Kidney tubule cell (primary cell): ENCODE data around the gene PIP5K1A.
A peak's percentile ranks its signal among the peaks of the same experiment; 100 is the strongest.

ENCODE experiments used
- DNase-seq: peaks from one replicate; pipeline ENCODE4 v3.0.0-alpha.2; 2018; ENCODE audit warnings: low spot score

PIP5K1A gene

DNA sequence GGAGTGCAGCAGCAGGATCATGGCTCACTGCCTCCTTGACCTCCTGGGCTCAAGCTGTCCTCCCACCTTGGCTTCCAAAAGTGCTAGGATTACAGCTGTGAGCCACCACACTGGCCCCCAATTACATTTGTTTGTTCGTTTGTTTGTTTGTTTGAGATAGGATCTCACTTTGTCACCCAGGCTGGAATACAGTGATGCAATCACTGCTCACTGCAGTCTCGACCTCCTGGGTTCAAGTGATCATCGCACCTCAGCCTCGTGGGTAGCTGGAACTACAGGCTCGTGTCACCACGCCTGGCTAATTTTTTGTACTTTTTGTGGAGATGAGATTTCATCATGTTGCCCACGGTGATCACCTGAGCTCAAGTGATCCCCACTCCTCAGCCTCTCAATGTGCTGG, 6.3 kb upstream of the PIP5K1A start:
- no peak for DNase-seq

DNA sequence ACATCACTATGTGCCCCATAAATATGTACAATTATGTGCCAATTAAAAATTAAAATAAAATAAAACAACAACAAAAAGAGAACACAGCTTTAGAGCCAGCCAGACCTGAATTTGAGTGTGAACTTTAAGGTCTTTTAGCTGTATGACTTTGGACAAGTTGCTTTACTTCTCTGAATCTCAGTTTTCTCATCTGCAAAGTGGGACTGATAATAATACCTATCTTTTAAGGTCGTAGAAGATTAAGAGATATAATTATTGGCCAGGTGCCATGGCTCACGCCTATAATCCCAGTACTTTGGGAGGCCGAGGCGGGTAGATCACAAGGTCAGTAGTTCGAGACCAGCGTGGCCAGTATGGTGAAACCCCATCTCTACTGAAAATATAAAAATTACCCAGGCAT, 5.0 kb upstream of the PIP5K1A start:
- no peak for DNase-seq

DNA sequence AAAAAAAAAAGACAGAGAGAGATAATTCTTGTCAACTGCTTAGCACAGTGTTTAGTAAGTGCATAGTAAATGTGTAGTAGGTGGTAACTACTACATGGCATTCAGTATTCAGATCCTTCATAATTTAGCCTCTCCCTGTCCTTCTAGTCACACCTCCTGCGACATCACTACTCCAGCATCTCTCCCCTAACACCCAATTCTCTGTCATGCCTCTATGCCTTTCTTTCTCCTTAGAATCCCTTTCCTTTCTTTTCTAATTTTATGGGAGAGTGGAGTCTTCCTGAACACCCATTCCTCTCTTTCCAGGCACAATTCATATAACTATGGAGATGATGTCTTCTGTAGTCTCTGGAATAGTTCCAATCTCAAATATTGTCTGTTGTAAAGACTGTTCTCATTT, 4.5 kb upstream of the PIP5K1A start:
- no peak for DNase-seq

DNA sequence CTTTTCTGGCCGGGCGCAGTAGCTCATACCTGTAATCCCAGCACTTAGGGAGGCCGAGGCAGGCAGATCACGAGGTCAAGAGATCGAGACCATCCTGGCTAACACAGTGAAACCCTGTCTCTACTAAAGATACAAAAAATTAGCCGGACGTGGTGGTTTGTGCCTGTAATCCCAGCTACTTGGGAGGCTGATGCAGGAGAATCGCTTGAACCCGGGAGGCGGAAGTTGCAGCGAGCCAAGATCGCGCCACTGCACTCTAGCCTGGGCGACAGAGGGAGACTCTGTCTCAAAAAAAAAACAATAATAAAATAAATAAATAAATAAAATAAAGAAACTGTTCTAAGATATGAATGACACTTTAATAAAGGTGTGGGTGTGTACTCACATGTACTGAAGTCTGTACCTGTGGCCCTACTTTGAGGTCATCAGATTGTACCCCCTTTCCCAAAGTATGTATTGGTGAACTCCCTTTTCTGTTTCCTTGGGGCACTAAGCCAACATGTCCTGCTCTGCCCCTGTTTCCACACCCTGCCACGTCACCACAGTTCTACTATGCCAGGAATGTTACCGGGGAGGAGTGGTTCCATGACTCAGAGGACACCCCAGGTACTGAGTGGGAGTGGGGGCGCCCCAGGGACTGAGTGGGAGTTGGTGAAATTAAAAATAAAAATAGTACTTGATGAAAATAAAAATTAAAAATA, 3.3 kb upstream of the PIP5K1A start:
- peak; percentile 95 for DNase-seq

DNA sequence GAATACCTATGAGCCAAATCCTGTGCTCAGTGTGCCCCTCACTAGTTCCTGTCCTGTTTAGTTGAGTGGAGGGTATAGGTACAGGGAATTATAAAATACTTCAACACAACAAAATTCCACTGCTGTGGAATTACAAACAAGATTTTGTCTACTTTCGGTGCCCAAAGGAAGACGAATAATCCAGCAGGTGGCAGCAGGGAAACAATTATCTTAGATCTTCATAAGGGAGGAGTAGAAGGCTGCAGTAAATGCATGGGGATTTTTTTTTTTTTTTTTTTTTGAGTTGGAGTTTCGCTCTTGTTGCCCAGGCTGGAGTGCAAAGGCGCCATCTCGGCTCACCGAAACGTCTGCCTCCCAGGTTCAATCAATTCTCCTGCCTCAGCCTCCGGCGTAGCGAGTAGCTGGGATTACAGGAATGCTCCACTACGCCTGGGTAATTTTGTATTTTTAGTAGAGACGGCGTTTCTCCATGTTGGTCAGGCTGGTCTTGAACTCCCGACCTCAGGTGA, 2.0 kb upstream of the PIP5K1A start:
- peak; percentile 91 for DNase-seq

DNA sequence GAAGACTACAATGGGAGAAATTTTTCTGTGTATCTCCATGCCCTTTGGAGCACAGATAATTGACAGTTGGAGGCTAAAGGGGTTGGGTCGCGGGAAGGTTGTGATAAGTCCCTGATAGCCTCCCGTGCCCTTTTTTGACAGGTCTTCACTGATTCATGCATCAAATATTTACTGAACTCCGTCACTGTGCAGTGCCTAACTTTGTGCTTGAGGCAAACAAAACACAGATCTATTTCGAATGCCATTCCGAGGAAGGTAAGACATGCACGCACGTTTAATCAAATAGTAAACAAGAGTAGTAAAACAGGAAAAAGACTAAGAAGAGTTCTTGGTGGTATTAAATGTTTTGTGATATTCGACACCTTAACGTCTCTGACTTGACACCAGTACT, 494 bp upstream of the PIP5K1A start:
- no peak for DNase-seq

DNA sequence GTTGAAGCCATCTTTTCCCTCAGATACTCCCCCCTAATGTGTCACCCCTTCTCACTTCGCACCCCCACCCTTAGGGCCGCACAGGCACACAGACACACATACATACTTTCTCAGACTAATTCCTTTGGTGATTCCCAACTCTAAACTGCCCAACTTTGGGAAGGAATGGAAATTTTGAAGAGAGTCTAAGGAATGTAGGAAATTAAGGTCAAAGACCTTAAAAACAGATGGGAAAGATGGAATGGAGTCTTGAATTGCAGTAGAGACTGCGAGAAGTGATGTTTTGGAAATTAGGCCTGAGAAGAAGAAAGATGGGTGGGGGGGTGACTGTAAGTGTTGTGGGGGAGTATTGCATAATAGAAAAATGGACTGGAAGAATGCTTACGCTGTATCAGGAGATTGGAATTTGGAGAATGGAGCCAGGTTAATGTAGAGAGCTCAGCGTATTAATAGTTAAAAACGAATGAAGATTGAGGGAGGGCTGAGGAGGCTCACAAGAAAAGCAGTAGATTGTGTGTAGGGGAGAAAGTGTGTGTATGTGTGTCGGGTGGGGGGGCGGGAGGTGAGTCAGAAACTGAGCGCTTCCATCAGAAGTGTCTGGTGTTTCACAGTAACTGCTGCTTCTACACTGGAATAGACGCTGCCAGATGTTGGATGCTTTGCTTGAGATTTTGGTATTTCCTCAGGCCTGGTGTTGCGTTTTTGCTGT, 1.7 kb downstream of the PIP5K1A start:
- DNase-seq = peak; percentile 94

DNA sequence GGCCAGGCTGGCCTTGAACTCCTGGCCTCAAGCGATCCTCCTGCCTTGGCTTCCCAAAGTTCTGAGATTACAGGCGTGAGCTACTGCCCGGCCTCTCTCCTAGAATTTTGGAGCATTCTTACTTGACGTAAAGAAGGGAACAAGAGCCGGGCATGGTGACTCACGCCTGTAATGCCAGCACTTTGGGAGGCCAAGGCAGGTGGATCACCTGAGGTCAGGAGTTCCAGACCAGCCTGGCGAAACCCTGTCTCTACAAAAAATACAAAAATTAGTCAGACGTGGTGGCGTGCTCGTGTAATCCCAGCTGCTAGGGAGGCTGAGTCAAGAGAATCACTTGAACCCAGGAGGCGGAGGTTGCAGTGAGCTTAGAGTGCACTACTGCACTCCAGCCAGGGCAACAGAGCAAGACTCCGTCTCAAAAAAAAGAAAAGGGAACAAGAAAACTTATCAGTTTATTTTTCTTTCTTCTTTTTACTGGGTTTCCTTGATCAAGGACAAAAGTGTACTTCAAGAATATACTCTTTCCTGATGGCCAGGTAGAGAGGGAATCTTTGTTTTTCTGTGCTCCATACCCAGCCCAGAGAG, 7.1 kb downstream of the PIP5K1A start:
- peak; percentile 15 for DNase-seq

DNA sequence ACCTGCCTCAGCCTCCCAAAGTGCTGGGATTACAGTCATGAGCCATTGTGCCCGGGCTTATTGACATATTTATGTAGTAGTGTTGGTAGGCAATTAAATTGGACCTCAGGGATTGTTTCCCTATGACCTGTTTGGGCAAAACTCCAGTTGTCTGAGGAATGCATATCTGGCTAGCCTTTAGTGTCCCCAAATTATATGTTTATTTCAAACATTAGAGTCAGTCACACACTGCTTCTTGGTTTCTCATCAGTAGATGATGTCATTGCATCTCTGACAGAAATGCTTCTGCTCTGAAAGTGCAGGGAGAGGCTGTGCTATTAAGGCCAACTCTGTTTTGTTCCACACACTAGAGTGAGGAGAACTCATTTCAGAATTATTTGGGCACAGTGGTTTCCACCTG, 12.5 kb downstream of the PIP5K1A start:
- DNase-seq = peak; percentile 71

DNA sequence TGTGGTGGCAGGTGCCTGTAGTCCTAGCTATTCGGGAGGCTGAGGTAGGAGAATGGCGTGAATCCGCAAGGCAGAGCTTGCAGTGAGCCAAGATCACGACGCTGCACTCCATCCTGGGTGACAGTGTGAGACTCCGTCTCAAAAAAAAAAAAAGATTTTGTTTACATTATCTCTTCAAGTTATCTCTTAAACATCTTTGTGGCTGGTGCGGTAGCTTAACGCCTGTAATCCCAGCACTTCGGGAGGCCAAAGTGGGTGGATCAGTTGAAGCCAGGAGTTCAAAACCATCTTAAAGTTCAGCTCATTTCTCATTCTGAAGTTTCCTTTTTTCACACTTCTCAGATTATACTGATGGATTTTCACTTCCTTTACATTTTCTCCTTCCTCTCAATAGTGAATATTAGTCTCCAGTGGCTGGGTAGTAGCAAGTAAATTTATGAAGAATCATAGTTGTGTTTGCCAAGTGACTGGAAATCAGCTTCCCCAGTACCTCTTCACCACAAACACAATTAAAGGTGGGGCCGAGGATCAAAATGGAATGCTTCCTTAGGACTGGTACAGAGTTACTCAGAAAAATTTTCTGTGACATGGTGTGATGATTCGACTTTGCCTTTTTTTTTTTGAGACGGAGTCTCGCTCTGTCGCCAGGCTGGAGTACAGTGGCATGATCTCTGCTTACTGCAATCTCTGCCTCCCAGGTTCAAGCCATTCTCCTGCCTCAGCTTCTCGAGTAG, 13.8 kb downstream of the PIP5K1A start:
- DNase-seq = peak; percentile 57

DNA sequence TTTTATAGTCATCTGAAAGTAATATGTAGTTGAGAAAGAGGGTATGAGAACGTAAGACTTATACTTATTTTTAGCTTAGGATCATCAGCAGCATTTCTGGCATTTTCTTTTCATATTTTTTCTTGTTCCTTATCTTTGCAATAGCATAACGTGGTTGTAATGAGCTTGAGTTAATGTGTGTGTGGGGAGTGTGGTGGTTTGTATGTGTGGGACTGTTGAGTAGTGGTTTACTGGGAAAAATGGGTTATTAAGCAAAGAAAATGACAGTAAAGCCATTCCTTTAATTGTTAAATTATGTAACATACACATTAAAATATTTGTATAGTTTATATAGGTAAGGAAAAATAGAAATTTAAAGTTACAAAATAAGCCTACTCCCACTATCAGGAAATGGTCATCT, 15.2 kb downstream of the PIP5K1A start:
- no peak for DNase-seq

DNA sequence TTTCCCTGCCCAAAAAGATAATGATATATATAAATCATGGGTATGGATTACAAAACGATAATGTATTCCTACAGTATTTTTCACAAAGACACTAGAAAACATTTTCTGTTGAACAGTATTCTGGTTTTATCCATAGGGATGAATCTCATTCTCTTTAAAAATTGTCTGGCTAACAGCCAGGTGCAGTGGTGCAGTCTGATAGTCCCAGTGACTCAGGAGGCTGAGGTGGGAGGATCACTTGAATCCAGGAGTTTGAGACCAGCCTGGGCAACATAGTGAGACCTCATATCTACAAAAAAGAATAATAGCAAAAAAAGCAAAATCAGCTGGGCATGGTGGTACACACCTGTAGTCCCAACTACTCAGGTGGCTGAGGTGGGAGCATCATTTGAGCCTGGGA, 23.3 kb downstream of the PIP5K1A start:
- peak; percentile 24 for DNase-seq

DNA sequence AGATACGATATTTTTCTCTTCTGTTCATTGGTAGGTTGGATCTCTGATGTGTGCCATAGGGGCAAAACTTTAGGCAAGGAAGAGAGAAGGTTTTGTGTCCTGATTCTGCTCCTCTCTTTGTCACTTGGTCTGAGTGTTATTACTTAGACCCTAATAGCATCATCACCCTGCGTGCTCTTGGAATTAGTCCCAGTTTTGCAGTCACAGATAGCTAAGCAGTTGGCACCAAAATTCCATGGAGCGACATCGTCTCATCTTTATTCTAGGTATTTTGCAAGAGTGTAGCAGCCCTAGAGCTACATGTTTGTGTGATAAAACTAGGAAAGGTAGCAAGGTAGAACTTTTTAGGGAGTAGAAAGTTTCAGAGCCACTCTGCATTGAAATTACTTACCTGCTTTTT, 23.8 kb downstream of the PIP5K1A start:
- DNase-seq = peak; percentile 50

DNA sequence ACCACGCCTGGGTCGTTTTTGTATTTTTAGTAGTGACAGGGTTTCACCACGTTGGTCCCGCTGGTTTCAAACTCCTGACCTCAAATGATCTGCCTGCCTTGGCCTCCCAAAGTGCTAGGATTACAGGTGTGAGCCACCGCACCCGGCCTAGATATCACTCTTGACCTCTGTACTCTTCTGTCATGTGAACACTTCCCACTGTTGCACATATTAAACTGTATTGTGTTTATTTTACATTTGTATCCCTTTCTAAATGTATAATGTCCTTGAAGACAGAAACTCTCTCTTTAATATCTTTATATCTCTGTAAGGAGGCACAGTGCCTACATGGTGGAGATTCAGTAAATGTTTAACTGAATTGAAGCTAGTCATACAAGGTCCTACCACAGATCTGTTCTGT, 36.9 kb downstream of the PIP5K1A start:
- DNase-seq = no peak

DNA sequence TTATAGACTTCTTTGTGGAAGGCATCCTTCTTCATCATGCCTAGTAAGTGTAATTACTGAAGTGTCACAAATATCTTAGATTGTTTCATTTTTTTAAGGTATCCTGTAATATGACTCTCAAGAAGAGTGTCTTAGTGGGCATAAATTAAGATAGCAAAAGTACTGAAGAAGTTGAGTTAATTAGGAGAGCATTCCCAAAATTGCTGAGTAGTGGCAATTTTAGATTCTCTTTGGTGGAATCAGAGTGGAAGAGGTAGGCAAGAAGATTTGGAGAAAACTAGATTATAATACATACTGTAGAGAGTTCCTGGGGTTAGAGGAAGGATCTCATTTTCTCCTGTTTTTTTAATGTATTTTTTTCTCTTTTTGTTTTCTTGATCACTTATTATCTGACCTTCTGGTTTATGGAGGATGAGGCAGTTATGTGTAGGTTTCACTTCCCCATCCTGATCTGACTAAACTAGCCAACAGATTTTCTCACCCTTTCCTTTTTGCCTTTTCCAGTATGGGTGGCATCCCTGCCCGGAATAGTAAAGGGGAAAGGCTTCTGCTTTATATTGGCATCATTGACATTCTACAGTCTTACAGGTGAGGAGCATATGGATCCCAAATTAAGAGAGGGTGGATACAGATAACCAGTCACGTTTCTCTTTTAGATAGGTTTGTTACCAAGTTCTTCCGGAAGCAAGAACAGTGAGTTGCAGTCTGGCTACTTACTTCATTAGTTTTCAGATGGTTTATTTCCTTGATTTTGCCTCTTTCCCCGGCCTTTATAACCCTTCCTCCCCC, 39.5 kb downstream of the PIP5K1A start:
- no peak for DNase-seq

DNA sequence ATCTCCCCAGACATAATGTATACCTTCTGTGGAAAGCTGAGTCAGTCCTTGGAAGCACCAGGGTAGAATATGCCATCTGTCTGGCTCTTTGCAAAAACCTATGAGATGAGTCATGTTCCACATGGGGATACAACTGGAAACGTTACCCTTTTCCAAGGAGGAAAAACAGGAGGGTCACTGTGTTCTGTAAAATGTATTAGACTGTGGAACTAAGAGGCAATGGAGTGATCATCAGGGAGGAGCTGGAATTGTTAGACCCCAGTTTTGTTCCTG, 40.1 kb downstream of the PIP5K1A start:
- peak; percentile 69 for DNase-seq

DNA sequence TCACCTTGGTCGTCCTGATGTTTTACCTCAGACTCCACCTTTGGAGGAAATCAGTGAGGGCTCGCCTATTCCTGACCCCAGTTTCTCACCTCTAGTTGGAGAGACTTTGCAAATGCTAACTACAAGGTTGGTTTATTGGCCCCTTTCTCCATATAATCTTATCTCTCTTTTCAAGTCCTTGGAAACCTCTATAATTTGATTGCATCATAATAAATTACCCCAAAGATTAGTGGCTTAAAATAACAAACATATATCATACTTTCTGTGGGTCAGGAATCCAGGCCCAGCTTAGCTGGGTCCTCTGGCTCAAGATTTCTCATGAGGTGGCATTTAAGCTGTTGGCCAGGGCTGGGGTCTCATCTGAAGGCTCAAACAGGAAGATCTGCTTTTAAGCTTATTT, 44.1 kb downstream of the PIP5K1A start:
- DNase-seq = no peak

DNA sequence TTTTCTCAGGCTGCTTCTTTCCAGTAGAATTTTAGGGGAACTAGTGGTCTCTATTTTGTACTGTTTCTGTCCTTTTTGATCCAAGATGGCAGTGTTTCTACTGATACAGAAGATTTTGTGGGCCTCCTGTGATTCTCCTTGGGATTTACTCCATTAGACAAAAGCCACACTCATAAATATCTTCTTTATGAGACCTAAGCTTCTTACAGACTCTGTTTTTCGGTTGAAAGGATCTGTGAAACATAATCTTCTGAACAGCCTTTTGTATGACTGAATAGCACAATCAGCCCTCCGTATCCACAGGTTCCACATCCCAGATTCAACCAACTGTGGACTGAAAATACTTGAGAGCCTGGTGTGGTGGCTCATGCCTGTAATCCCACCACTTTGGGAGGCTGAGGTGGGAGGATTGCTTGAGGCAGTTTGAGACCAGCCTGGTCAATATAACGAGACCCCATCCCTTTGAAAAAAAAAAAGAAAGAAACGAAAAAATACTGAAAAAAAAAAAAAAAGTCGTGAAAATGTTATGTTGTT, 45.4 kb downstream of the PIP5K1A start:
- DNase-seq = no peak

DNA sequence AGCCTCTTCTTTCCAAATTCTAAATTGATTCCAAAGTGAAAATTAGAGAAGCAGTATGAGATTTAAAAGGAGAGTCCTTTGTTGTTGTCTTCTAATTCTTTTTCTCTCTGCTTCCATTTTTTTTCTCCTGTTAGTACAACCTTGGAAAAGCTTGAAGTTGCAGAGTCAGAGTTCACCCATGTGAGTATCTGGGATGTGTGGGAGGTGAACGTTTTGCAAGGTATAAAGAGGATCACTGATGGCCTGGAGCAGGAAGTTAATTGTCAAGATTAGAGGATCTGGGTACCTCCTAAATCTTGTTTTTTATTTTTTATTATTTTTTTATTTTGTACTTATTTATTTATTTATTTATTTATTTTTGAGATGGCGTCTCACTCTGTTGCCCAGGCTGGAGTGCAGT, 48.4 kb downstream of the PIP5K1A start:
- DNase-seq = no peak

DNA sequence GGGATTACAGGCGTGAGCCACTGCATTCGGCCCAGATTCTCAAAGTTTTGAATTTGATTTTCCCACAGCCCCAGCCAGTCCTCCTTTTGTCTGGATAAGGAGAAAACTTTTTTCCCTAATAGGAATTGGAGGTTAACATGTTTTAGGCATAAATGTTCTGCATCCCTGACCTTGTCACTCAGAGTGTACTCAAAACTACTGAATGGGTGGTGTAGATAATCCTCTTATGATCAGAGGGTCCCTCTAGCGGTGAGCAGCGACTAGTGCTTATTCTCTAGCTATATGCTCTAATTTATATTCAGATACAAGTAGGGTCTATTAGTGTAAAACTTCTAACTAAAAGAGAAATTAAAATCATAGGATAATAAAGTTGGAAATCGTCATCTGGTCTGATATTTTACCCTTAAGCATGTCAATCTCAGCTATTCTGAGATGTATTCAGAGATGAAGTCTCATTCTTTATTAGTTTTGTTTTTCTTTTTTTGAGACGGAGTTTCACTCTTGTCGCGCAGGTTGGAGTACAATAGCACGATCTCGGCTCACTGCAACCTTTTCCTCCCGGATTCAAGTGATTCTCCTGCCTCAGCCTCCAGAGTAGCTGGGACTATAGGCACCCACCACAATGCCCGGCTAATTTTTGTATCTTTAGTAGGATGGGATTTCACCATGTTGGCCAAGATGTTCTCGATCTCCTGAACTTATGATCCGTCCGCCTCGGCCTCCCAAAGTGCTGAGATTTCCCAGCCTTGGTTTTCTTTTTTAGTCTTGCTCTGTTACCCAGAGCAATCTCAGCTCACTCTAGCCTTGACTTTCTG, 53.5 kb downstream of the PIP5K1A start:
- DNase-seq = peak; percentile 81
